Activated CD4-positive, alpha-beta T cell treated with anti-CD3 and anti-CD28 coated beads, Interleukin-2, Interleukin-4, amounts not matched to agents 100 ng/mL and 50 ng/mL, durations not matched to agents 16 hours and 8 hours (primary cell): ENCODE results near the gene MCTP1.

ENCODE experiments used
- DNase-seq: peaks from one replicate; pipeline ENCODE4 v3.0.0-alpha.2; 2020; ENCODE audit warnings: low spot score

MCTP1 gene

DNA sequence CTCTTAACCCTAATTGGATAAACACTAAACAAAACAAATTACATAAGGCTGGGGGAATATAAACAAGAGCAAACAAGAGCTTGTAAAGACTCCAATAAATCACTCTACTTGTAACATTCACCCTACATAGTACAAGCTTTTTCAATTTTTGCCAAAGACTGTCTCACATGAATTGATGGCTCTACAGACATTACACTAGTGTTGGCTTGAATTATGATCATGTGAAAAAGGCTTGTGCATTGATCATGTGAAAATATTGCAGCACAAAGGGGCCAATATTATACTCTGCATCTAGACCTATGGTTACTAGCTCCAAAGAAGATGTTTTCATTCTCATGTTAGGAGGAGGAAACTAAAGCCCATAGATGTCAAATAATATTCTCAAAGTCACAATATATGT lies 212.6 kb downstream of the MCTP1 start:
- no peak for DNase-seq

DNA sequence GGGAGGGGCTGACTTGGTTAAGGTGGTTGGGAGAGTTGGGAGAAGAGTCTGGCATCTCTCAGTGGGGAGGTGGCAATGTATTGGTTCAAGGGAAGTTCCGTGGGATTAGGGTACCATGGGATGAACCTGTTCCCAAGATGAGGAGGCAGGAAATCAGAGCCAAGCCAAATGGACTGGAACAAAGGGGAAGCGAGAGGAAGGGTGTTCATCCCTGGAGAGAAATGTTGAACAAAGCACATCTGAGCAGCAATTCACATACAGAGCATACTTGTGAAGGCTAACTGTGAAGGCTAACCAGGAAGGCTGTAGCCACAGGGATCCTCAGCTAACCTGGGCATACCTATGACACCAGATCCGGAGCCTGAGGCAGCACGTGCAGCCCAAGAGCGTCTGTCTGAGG lies 214.0 kb downstream of the MCTP1 start:
- DNase-seq, result no peak

DNA sequence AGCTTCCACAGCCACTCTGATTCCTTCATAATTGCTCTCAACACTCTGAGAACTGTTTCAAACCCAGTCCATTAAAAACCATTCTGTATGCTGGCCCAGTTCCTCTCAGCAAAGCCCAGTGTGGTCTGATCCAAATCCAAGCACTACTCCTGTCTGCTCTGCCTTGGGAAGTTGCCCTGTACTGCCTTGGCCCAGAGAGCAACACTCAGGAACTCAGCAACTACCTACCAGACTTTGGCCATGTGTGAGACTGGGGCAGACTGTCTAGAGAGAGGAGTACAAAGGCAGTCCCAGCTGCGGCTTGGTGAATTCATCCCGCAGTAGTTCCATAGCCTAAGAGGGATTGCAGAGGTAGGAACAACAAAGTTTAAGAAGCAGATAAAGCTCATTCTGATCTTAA lies 214.4 kb downstream of the MCTP1 start:
- DNase-seq, result no peak

DNA sequence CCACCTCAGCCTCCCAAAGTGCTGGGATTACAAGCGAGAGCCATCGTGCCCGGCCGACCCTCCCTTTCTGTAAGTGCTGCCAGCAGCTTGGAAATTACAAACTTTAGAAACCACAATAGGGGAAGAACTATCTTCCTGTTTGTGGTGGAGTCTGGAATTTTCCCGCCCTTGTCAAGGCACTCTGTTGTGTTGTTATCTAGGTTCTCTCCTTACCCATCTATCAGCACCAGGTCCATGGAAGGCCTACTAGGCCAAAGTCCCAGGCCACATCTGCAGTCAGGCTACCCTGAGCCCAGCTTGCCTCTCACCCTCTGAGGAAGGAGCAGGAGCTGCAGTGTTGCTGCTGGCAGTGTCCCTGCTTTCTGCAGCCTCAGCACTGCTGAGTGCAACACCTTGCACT lies 214.9 kb downstream of the MCTP1 start:
- DNase-seq, result no peak

DNA sequence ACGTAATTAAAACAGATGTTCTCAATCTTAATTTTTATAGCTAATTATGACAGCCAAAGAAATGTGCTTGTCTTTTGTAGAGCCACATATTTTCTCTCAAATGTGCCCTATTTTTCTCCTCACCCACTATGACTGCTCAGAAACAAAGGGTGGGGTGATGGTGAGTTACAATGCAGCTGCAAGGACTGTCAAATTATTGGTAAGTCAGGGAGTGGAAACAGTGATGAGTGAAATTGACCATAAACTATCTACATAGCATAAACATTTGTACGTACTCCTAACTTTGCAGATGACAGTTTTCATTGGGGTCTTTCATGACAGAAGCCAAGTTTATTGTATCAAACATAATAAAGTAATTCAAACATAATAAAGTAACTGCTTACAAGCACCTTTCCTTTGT lies 215.9 kb downstream of the MCTP1 start:
- DNase-seq, result no peak

DNA sequence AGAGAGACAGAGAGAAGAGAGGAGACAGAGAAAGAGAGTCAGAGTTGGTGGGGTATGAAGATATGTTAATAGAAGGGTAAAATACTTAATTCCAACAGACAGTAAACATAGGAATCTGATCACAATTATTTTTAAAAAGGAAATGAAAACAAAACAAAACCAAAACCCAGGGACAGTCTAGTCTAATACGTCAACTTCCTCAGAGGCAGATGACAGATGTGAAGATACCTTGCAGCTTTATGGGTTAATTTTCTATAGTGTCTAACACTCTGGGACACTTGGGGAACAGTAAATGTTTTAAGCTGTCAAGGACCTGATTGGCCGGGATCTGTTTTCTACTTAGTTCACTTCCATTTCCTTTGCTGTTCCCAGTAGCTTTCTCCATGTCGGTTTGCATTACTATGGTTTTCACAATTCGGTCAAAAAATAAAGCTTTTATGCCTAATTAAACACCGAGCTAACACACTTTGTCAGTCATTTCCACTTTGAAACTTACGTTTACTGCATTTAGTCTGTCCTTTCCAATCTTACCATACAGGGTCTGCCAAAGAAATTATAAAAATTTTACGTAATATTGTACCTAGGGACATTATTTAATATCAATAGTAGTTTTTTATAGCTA lies 216.5 kb downstream of the MCTP1 start:
- DNase-seq, result no peak

DNA sequence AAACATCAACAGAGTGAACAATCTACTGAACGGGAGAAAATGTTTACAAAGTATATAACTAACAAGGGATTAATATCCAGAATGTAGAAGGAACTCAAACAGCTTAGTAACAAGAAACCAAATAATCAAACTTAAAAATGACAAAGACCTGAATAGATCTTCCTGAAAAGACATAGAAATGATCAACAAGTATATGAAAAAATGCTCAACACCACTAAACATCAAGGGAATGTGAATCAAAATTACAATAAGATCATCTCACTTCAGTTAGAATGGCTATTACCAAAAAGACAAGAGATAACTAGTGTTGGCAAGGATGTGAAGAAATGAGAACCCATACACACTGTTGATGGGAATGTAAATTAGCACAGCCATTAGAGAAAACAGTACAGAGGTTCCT lies 218.8 kb downstream of the MCTP1 start:
- DNase-seq, result no peak

DNA sequence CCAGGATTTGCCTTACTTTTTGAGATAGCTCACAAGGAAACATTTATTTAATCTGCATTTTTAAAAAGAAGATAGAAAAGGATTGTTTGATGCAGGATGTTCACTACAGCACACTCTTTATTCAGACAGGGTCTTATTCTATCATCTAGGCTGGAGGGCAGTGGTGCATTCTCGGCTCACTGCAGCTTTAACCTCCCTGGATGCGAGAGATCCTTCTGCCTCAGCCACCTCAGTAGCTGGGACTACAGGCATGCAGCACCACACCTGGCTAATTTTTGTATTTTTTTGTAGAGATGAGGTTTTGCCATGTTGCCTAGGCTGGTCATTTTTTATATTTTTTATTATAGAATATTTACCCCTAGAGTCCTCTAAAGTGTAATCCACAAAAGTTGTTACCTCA lies 221.4 kb downstream of the MCTP1 start:
- no peak for DNase-seq

DNA sequence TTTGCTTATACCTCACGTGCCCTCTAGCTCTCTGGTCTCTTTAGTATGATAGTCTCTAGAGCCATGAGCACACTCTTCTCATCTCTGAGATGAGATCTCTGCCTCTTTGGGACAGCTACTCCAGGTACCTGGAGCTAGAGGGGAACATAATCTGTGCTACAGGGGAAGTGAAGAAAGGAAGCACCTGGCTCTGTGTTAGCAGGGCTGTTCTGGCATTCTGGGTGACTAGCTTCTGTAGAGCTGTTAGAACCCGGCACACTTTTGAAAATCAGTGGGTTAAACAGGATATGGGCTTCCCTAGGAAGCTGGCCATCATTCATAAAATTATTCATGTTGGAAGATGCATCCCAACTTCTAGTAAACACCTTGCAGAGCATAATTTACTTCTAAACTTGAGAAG lies 224.8 kb downstream of the MCTP1 start:
- no peak for DNase-seq

DNA sequence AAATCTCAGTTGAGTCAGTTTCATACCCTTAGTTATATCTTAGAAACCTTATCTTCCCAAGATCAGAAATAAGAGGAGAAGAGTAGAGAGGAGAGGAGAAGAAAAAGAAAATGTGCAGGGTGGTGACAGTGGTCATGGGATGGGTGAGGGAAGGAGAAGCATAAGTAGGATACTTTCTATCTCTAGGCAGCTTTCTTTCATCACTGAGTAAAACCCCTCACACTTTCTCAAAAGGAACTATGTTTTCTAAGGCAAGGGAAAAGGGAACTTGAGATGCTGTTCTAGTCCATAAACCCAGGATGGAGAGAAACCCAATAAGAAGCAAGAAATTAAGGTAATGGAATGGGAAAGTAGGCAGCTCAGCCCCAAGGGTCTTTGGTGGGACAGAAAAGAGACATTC lies 225.3 kb downstream of the MCTP1 start:
- DNase-seq, result no peak

DNA sequence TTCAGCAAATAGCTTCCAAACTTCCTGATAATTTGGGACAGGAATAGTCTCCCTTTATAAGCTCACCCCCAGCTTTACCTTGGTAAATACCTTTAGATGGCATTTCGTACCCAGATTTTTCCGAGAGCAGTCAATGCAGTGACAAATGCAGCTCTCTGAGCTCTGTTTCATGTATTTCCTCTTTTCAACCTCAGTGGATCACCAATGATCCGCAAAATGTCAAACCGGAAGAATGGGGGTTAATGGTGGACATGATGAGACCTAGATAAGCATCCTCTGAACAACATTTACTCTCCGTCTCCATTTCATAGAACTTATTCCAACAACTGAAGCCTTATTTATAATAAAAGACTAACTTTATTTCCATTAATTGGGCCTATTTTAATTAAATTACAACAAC lies 227.3 kb downstream of the MCTP1 start:
- DNase-seq, result no peak

DNA sequence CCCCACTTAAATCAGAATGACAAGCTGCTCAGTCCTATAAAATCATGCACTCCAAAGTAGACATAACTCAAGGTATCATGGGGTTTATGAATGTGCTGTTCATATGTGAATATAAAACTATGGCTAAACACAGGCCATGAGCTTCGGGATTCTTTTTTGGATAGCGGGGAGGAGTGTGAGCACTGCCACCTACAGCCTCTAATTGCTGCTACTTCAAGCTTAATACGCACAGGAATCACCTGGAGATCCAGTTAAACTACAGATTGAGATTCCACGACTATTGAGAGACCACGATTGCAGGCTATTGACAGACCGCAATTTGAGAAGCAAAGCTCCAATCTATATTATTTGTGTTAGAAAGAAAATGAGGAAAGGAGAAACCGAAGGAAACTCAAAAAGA lies 231.6 kb downstream of the MCTP1 start:
- no peak for DNase-seq

DNA sequence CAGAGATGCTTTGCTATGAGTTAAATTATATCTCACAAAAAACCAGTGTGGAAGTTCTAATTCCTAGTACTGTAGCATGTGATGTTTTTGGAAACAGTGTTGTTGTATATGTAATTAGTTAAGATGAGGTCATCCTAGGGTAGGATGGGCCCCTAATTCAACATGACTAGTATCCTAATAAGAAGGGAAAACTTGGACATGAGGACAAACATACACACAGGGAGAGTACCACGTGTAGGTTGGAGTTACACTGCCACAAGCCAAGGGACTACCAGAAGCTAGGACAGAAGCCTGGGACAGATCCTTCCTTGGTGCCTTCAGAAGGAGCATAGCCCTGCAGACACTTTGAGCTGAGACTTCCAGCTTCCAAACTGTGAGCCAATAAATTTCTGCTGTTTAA lies 234.2 kb downstream of the MCTP1 start:
- DNase-seq, result no peak

DNA sequence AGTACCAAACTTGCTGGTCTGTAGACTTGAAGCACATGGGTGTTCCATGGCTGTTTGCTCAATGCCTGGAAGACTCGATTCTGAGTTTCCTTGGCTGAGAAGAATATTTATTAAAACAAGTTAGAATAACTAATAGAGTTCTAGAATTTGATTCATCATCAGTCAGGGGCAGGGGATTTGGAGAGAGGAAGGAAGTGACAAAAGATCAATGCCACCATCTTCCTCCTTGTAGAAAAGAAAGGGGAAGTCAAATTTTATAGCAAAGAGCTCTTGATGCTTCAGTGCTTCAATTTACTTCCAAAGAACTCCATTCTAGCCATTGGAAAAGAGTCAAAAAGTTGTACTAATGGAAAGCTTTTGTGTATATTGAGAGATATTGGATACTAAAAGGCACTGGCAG lies 236.3 kb downstream of the MCTP1 start:
- no peak for DNase-seq

DNA sequence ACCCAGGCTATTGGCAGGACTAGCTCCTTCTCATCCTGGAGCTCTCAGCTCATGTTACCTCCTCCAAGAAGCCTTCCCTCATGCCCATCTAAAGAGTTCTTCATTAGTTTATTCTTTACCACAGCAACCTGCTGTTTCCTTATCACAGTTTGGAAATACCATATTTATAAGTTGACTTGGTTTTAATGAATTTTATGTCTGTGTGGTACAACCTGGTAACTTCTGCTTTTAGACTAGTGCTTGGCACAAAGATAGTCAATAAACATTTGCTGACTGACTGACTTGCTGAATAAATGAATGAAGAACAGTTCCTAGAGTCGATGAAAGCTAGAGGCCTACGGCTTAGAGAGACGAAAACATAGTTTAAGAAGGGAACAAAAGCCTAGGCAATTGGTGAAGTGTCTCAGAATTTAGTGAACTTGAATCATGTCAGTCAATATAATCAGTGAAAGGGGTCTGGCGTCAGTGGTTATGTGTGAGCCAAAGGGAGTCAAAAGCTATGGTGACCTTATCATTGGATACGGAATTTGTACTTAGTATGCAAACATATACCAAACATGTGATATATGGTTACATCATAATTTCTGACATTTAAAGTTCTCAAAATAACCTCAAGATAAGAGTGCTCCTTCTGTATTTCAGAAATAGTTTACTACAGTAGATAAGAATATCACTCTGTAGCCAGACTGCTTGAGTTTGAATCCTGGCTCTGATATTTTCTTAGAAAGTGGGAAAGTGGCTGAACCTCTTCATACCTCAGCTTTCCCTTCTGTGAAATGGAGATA lies 239.5 kb downstream of the MCTP1 start:
- DNase-seq, result no peak

DNA sequence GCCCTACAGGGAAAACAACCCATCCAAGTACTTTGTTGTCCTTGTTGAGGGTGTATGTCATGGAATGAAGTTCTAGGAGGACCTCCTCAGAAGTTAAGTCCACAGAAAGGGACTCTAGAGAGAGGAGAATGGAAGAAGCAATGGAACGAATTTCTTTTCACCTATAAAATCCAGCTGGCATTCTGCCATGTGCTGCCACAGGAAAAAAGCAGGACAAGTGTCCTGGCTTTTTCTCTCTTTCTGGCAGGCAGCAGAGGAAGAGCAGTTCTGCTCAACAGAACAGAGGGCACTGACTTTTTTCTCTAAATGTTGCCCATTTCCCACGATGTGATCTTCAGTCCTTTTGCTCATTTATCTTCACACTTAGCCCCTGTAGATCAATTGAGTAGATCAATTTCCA lies 240.8 kb downstream of the MCTP1 start:
- DNase-seq, result no peak

DNA sequence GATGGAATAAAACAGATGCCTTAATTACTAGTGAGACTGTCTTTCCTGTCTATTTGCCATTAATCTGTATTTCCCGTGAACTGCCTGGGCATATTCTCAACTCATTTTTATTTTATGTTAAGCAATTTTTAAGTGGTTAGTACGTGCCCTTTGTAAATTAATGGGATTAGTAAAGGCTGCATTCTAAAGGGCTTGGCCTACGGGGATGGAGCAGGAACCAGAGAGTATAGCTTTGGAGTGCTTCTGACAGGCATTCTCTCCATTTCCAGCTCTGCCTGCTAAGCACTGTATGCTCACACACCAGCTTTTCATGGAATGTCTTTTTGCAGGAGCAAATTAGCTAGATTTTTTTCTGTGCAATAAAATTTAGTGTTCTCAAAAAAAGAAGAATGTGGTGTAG lies 241.2 kb downstream of the MCTP1 start:
- no peak for DNase-seq

DNA sequence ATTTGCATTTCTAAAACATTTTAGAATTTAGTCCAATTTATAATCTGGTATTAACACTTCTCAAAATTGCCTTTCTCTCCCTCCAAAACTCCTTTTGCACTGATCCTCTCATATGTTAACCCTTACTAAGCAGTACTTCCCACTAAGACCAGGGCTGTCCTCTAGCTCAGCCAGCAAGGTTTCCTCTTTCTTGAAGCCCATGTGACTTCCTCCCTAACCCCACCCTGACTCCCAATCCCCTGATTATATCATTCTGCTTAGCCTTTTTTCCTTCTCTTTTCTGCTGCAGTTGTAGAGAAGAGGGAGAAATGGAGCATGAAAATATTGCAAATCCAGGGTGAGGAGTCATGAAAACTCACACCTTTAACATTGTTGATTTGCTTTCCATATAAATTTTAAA lies 241.7 kb downstream of the MCTP1 start:
- no peak for DNase-seq

DNA sequence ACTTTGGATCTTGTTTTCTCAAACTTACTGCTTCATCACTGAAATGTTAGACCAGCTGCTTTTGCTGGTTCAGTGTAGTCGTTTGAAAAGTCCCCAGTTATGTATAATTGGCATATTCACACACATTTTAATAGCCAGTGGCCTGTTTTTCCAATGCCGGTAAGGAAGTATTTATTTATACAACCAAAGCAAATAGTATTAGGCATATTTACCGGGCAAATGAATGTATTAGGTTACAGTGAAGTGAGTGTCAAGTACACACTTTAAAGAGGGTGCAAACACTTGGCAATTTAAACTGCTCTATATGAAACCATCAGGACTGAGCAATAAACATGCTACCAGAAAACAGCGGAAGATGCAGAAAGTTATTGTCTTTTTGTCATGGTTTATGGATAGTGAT lies 242.9 kb downstream of the MCTP1 start:
- no peak for DNase-seq

DNA sequence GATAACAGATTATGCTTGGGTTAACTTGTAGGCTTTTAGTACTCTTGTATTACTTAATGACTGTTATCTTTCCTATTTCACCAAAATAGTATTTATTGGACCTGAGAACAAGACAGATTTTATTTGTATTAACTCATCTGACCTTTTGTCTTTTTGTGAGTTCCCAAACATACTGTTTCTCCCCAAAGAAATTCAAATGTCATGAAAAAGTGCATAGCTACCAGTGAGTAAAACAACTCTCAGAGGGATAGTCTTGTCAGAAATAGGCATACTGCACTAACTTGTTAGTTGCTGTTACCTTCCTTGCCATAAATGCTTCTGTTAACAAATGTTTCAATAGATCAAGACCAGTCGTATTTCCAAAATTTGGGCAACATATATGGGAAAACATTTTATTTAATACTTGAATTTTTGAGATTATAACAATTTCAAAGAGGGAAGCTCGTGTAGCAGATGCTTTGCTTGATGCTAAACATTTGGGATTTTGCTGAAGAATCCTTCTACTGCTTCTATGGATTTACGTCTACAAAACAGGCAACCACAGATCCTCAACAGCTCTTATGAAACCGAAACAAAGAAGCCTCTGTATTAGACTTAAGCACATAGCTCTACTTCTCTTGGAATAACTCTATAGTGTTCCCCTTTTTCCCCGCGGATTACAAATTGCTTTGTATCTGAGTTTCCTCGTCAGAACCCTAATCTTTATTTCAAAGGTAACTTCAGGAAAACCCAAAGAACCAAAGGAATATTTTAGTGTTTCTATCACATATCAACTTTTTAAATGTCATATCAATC lies 248.8 kb downstream of the MCTP1 start:
- DNase-seq, result no peak

DNA sequence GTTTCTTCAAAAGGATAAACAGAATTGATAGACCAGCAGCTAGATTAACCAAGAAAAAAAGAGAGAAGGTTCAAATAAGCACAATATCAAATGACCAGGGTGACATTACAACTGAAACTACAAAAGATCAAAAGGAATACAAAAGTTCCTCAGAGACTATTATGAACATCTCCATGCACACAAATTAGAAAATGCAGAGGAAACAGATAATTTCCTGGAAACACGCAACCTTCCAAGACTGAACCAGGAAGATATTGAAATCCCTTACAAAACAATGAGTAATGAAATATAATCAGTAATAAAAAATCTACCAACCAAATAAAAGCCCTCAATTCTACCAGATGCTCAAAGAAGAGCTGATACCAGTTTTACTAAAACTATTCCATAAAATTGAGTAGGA lies 252.1 kb downstream of the MCTP1 start:
- no peak for DNase-seq

DNA sequence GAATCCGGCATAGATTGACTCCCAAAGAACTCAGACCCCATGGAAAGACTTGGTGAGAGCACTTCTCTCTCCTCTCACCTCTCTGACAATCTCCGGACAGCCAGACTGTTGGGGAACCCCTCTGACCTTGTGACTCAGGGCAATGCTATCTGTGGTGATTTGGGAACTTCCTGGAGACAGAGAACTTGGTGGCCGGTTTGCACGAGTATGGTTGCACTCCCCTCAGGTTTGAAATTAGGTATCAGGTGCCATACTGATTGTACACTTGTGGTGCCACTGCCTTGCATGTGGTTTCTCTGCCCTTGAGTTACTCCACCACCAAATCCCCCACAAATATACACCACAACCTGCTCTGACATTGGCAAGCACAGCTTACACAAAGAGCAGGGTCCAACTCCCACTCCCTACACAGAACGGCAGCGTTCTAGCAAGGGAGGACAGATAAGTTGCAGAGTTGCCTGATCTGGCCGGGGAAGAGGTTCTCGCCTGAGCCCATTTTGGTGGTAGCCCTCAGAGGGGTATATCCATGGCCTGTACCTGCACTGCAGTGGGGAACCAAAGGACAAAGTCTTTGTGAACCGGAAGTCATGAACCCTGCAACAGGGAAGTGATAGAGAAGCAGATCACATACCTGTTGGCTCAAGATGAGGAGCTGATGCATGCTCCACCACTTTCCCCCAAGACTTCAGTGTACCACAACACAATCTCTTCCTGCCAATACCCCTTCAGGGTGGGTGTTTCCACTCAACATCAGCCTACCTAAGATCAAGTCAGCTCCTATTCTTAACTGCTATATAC lies 255.1 kb downstream of the MCTP1 start:
- DNase-seq, result no peak

DNA sequence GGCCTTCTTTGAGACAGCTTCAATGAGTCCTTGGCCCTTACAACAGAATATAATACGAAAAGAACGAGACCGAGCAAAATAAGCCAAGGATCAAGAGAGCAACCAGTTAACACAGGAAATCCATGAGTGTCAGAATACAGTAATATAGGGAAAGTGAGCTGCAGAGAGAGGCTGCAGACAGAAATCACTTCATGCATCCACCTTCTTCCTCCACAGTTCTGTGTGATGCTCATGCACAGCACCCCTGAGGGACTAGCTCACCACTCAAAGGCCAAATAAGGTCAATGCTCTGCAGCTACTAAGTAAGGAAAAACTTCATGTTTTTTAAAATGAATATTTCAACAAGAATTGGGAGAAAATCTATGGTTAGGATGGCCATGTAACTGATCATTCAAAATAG lies 257.1 kb downstream of the MCTP1 start:
- DNase-seq, result peak; percentile 28
